H1 (cell line): ENCODE measurements around the gene ATP6V1F.

Experiments
- BACH1 ChIP-seq: IDR thresholded peaks from 2 replicates; pipeline ENCODE4 v1.6.1; 2012; ENCODE audit warnings: low read length, improper control_type of control experiment
- CTCF ChIP-seq, 3 experiments: IDR thresholded peaks; 1 replicate in 2 of 3; 2 replicates in 1 of 3; pipeline versions ENCODE4 v1.5.1 to v1.6.1; 2011; ENCODE audit warnings: low read length in 3 of 3, mild to moderate bottlenecking in 3 of 3, inconsistent platforms in 2 of 3, low read depth in 1 of 3, moderate library complexity in 1 of 3; ENCODE audit not compliant: insufficient read depth in 1 of 3; ENCODE audit errors: control extremely low read depth in 1 of 3
- EP300 ChIP-seq, 2 experiments: IDR thresholded peaks; 1 replicate in 1 of 2; 2 replicates in 1 of 2; pipeline ENCODE4 v1.6.1; 2011 to 2012; ENCODE audit warnings: low read depth in 2 of 2, low read length in 2 of 2, mild to moderate bottlenecking in 2 of 2, borderline replicate concordance in 1 of 2, inconsistent platforms in 1 of 2, moderate library complexity in 1 of 2
- EZH2 ChIP-seq: fragments of 200-600 bp; sonication (generic); IDR thresholded peaks from 2 replicates; pipeline ENCODE4 v1.7.1; 2012; ENCODE audit warnings: low read depth, mild to moderate bottlenecking, moderate library complexity, low read length, inconsistent platforms; ENCODE audit not compliant: severe bottlenecking
- GTF2F1 ChIP-seq: IDR thresholded peaks from 2 replicates; pipeline ENCODE4 v1.6.1; 2012; ENCODE audit warnings: low read depth, low read length, improper control_type of control experiment, borderline replicate concordance
- HDAC6 ChIP-seq: IDR thresholded peaks from one replicate; pipeline ENCODE4 v1.7.1; 2012; ENCODE audit warnings: low read depth, mild to moderate bottlenecking, inconsistent platforms, low read length, moderate library complexity
- KDM1A ChIP-seq: fragments of 200-600, 300-600 bp; sonication (generic); IDR thresholded peaks from 2 replicates; pipeline ENCODE4 v1.7.1; 2016; ENCODE audit warnings: mild to moderate bottlenecking, low read length, borderline replicate concordance
- MAX ChIP-seq: IDR thresholded peaks from 2 replicates; pipeline ENCODE4 v1.6.1; 2012; ENCODE audit warnings: inconsistent platforms
- POLR2AphosphoS5 ChIP-seq: IDR thresholded peaks from 2 replicates; pipeline ENCODE4 v1.6.1; 2011; ENCODE audit warnings: low read depth, low read length
- RXRA ChIP-seq: IDR thresholded peaks from 2 replicates; pipeline ENCODE4 v1.6.1; 2011; ENCODE audit warnings: low read depth, mild to moderate bottlenecking, low read length, moderate library complexity; ENCODE audit not compliant: insufficient read depth
- TAF1 ChIP-seq: IDR thresholded peaks from 2 replicates; pipeline ENCODE4 v1.6.1; 2011; ENCODE audit warnings: mild to moderate bottlenecking, low read depth, low read length
- TAF7 ChIP-seq: optimal IDR thresholded peaks from 2 replicates; pipeline ENCODE3; 2011; ENCODE audit warnings: low read depth, mild to moderate bottlenecking, inconsistent platforms, low read length, moderate library complexity, borderline replicate concordance
- USF2 ChIP-seq: IDR thresholded peaks from 2 replicates; pipeline ENCODE4 v1.6.1; 2011; ENCODE audit warnings: low read length, improper control_type of control experiment
- YY1 ChIP-seq: IDR thresholded peaks from 2 replicates; pipeline ENCODE4 v1.6.1; 2011; ENCODE audit warnings: low read depth, mild to moderate bottlenecking, low read length

- TF ChIP-seq CTCF (IDR thresholded peaks at IDR 0.05; ENCODE audit: control extremely low read depth in 1 of 3, insufficient read depth in 1 of 3, low read depth in 1 of 3, low read length in 3 of 3) = no peak
- no peak for TF ChIP-seq EZH2
- no peak for TF ChIP-seq USF2
- TF ChIP-seq BACH1 = no peak
- no peak for TF ChIP-seq EP300 (IDR thresholded peaks at IDR 0.05; ENCODE audit: borderline replicate concordance in 1 of 2, low read depth in 2 of 2, low read length in 2 of 2)
- TF ChIP-seq KDM1A = no peak
- no peak for TF ChIP-seq POLR2AphosphoS5
- TF ChIP-seq YY1 = no peak
- no peak for TF ChIP-seq TAF1
- no peak for TF ChIP-seq HDAC6
- TF ChIP-seq TAF7 = no peak
- TF ChIP-seq GTF2F1 = no peak
- no peak for TF ChIP-seq MAX
- no peak for TF ChIP-seq RXRA
Measured at GRCh38 chr7:128849156-128849515, 13.5 kb upstream of the ATP6V1F start.
